HCT116 (cell line): ENCODE results near the gene TLE3. TPM values are rescaled to one million over a fixed set of nuclear protein-coding genes. Genes with fewer than 3 reads are reported as not detected.

ENCODE experiments used
- ATAC-seq: fragments of 200-7000 bp; cut with Tn5 transposase; 2 replicates; pipeline ENCODE4 v1.9.1; 2020; ENCODE audit warnings: mild to moderate bottlenecking, moderate library complexity
- BruUV-seq: library from RNA; stranded (reverse); fragments of 400-500 nt; replicated peaks from 2 replicates; lab custom pipeline; 2021; lab: Mats Ljungman, UMichigan
- CTCF ChIA-PET: fragments of 300-600 bp; sonication (Branson Sonifier 250); formaldehyde crosslinking; loops from one replicate; lab custom pipeline; 2021; ENCODE audit warnings: antibody characterized with exemption; lab: Charles Lee
- POLR2A ChIA-PET: fragments of 300-600, 350-600 bp; sonication (Branson Sonifier 250); formaldehyde crosslinking; loops from one replicate; lab custom pipeline; 2021; ENCODE audit warnings: antibody characterized with exemption; lab: Charles Lee
- RAD21 ChIA-PET, 2 experiments: fragments of 300-600 bp; sonication (Branson Sonifier 250); formaldehyde crosslinking; loops; one replicate each; lab custom pipeline; 2023; ENCODE audit warnings: low total read pairs in 2 of 2; ENCODE audit not compliant: uncharacterized antibody in 2 of 2, unreplicated experiment in 2 of 2, low non-redundant PET in 1 of 2; lab: Charles Lee
- DNase-seq: peaks from one replicate; pipeline ENCODE4 v3.0.0-alpha.2; 2010; ENCODE audit warnings: low read depth, low spot score
- H2AFZ ChIP-seq: fragments of 200-600 bp; shearing (Covaris generic), sonication (generic); 2 replicates; pipeline ENCODE4 v1.6.1; 2017; ENCODE audit warnings: low read depth, mixed run types, mixed read lengths, antibody characterized with exemption, low read length; ENCODE audit not compliant: poor library complexity, severe bottlenecking
- H3K27ac ChIP-seq: 2 replicates; pipeline ENCODE4 v1.5.1; 2012; ENCODE audit warnings: low read depth, low read length
- H3K27me3 ChIP-seq: fragments of 200-600 bp; sonication (generic); 2 replicates; pipeline ENCODE4 v1.6.1; 2016; ENCODE audit warnings: mixed run types, low read length, mixed read lengths; ENCODE audit not compliant: insufficient read depth
- H3K36me3 ChIP-seq, 2 experiments: fragments of 200-500 bp in 1 of 2; fragments of 200-600 bp in 1 of 2; sonication (Bioruptor generic) in 1 of 2; sonication (generic) in 1 of 2; 2 replicates each; pipeline versions ENCODE4 v1.5.1 to v1.6.1; 2014 to 2016; ENCODE audit warnings: low read length in 2 of 2, inconsistent platforms in 1 of 2, mixed read lengths in 1 of 2, mixed run types in 1 of 2; ENCODE audit not compliant: insufficient read depth in 2 of 2, control insufficient read depth in 1 of 2
- H3K4me1 ChIP-seq, 2 experiments: fragments of 200-600 bp in 1 of 2; sonication (generic) in 1 of 2; 2 replicates each; pipeline versions ENCODE4 v1.5.1 to v1.6.1; 2012 to 2017; ENCODE audit warnings: low read length in 2 of 2, inconsistent platforms in 1 of 2, mild to moderate bottlenecking in 1 of 2, mixed read lengths in 1 of 2, mixed run types in 1 of 2, moderate library complexity in 1 of 2; ENCODE audit not compliant: insufficient read depth in 2 of 2, control insufficient read depth in 1 of 2
- H3K4me2 ChIP-seq: fragments of 200-600 bp; sonication (generic); 2 replicates; pipeline ENCODE4 v1.6.1; 2017; ENCODE audit warnings: mixed run types, low read length, mixed read lengths
- H3K4me3 ChIP-seq, 2 experiments: fragments of 200-600 bp in 1 of 2; sonication (generic) in 1 of 2; replicated peaks in 1 of 2; 2 replicates each; pipeline ENCODE4 v1.5.1; 2011 to 2016; ENCODE audit warnings: low read length in 2 of 2, control low read depth in 1 of 2, low read depth in 1 of 2, mild to moderate bottlenecking in 1 of 2, mixed read lengths in 1 of 2, mixed run types in 1 of 2
- H3K79me2 ChIP-seq: fragments of 200-600 bp; sonication (generic); 2 replicates; pipeline ENCODE4 v1.6.1; 2017; ENCODE audit warnings: mild to moderate bottlenecking, mixed run types, low read length, moderate library complexity, mixed read lengths; ENCODE audit not compliant: insufficient read depth
- H3K9ac ChIP-seq: fragments of 200-600 bp; sonication (generic); 2 replicates; pipeline ENCODE4 v1.6.1; 2016; ENCODE audit warnings: low read length, mixed read lengths
- H3K9me2 ChIP-seq: fragments of 200-600 bp; sonication (generic), shearing (Covaris generic); 2 replicates; pipeline ENCODE4 v1.6.1; 2017; ENCODE audit warnings: mixed run types, mild to moderate bottlenecking, moderate library complexity; ENCODE audit not compliant: insufficient read depth
- H3K9me3 ChIP-seq, 2 experiments: fragments of 200-500 bp in 1 of 2; fragments of 200-600 bp in 1 of 2; sonication (Bioruptor generic) in 1 of 2; sonication (generic) in 1 of 2; 2 replicates each; pipeline ENCODE4 v1.6.1; 2014 to 2017; ENCODE audit warnings: low read length in 2 of 2, mixed read lengths in 2 of 2, inconsistent platforms in 1 of 2, low read depth in 1 of 2, mild to moderate bottlenecking in 1 of 2, mixed run types in 1 of 2, moderate library complexity in 1 of 2; ENCODE audit not compliant: control insufficient read depth in 1 of 2, insufficient read depth in 1 of 2
- H4K20me1 ChIP-seq: fragments of 200-600 bp; sonication (generic), shearing (Covaris generic); 2 replicates; pipeline ENCODE4 v1.6.1; 2017; ENCODE audit warnings: mixed run types, mild to moderate bottlenecking, moderate library complexity; ENCODE audit not compliant: insufficient read depth
- EGR1 ChIP-seq: IDR thresholded peaks from 2 replicates; pipeline ENCODE4 v1.6.1; 2012; ENCODE audit warnings: low read depth
- EZH2 ChIP-seq: fragments of 200-600 bp; sonication (generic); IDR thresholded peaks from 2 replicates; pipeline ENCODE4 v1.6.1; 2017; ENCODE audit warnings: antibody characterized with exemption, mixed run types
- EZH2phosphoT487 ChIP-seq: fragments of 200-600 bp; IDR thresholded peaks from 2 replicates; pipeline ENCODE4 v1.6.1; 2018; ENCODE audit warnings: antibody characterized with exemption, borderline replicate concordance
- RAD21 ChIP-seq: IDR thresholded peaks from 2 replicates; pipeline ENCODE4 v1.6.1; 2012; ENCODE audit warnings: low read depth, mild to moderate bottlenecking
- SRF ChIP-seq: IDR thresholded peaks from 2 replicates; pipeline ENCODE4 v1.6.1; 2012; ENCODE audit warnings: low read depth
- TCF7L2 ChIP-seq: IDR thresholded peaks from 2 replicates; pipeline ENCODE4 v1.7.0; 2011; ENCODE audit warnings: borderline replicate concordance, inconsistent platforms; ENCODE audit not compliant: insufficient read depth, insufficient read length; ENCODE audit errors: extremely low read depth
- YY1 ChIP-seq: IDR thresholded peaks from 2 replicates; pipeline ENCODE4 v1.6.1; 2011; ENCODE audit warnings: low read length, low read depth, moderate library complexity, mild to moderate bottlenecking; ENCODE audit not compliant: insufficient replicate concordance; ENCODE audit errors: extremely low read depth
- intact Hi-C: fragments of 100-400 bp; cut with micrococcal nuclease; formaldehyde crosslinking; loops from 2 replicates; pipeline ENCODE4 v1.10.0; 2022
- total RNA-seq: library from RNA; stranded (reverse); gene quantifications from one replicate; pipeline ENCODE4 v1.2.1, GENCODE V29; 2021; ENCODE audit not compliant: unreplicated experiment
- TF ChIP-seq, protein P1 (sequence below): IDR thresholded peaks from 2 replicates; pipeline ENCODE4 v1.6.1; 2012
- TF ChIP-seq, protein P2 (sequence below): IDR thresholded peaks from 2 replicates; pipeline ENCODE4 v1.6.1; 2012; ENCODE audit warnings: low read depth
- TF ChIP-seq, protein P3 (sequence below): IDR thresholded peaks from 2 replicates; pipeline ENCODE4 v1.6.1; 2011; ENCODE audit warnings: mild to moderate bottlenecking, low read length, moderate library complexity; ENCODE audit not compliant: insufficient replicate concordance; ENCODE audit errors: extremely low read depth

Gene TLE3
- total RNA-seq, 1 experiment from 2014 or later: 53.9 TPM

DNA sequence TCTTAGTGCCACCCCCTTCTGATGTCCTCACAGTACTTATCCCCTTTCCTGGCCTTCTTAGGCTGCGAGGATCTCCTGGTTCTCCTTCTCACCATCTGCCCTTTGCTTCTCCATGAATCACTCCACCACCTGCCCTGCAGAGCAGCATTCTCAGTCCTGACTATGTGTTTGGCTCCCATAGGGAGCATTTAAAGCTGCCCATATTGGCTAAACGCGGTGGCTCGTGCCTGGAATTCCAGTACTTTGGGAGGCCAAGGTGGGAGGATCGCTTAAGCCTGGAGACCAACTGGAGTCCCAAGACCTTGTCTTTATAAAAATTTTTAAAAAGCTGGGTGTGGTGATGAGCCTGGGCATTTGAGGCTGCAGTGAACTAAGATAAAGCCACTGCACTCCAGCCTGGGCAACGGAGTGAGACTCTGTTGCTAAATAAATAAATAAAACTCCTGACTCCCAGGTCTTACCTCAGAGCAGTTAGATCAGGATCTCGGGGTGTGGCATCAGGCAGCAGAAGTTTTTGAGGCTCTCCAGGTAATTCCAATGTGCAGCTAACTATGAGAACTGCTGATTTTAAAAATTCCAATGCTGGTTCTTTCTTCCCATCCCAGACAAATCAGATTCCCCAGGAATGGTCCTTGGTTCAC is 36.2 kb upstream of the TLE3 start (continued):
- TF ChIP-seq EZH2phosphoT487: no peak

DNA sequence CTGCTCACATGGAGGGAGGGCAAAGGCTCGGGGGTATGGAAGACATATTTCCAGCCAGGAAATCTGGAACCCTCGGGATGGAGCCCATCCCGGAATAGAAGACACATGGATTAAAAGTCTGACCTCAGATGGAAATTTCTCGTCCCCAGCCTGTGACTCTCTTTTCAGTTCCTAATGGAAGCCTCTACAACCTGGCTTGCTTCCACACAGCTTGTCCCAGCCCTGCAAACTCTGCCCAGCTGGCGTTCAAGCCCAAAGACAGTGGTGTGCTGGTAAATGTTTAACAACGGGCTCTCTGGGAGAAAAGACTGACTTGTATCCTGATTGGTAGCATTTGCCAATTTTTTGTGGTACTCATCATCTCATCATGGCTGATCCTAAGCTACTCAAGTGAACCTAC is 35.6 kb upstream of the TLE3 start:
- Histone ChIP-seq H3K4me1 (no peaks in the 10 kb centered on the region), H2AFZ (no peak overlapping the region), H3K9ac (no peak overlapping the region), H4K20me1 (no peaks in the 10 kb centered on the region), H3K27ac (no peak overlapping the region), H3K4me3 (no peak overlapping the region), H3K4me2 (no peak overlapping the region), H3K27me3 (peaks cover 4% of the 10 kb centered on the region; the same call in 1 of the 2 replicates), H3K36me3 (no peaks in the 10 kb centered on the region), H3K9me3 (no peaks in the 10 kb centered on the region), H3K79me2 (no peaks in the 10 kb centered on the region), H3K9me2 (no peaks in the 10 kb centered on the region)
- TF ChIP-seq SRF (no peak), YY1 (no peak), EGR1 (no peak), EZH2phosphoT487 (no peak), TCF7L2 (no peak)
- TF ChIP-seq, protein P1, sequence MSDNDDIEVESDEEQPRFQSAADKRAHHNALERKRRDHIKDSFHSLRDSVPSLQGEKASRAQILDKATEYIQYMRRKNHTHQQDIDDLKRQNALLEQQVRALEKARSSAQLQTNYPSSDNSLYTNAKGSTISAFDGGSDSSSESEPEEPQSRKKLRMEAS: no peak
- no peak for ATAC-seq
- CTCF ChIA-PET: no interaction called here
- no peak for DNase-seq
- no TSS peak for BruUV-seq
- RAD21 ChIA-PET: no interaction called here
- intact Hi-C loops: no loop called here
- POLR2A ChIA-PET: no interaction called here

DNA sequence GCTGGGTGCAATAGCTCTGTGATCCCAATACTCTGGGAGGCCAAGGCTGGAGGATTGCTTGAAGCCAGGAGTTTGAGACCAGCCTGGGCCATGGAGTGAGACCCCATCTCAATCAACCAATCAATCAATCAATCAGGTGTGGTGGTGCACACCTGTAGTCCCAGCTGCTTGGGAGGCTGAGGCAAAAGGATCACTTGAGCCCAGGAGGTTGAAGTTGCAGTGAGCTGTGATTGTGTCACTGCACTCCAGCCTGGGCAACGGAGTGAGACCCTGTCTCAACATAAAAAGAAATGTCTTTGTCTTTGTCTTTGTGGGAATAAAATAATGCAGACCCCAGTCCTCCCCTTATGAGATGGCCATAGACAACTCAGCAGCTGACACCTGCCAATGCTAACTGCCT is 34.9 kb upstream of the TLE3 start:
- no peak overlapping the region for H3K27ac ChIP-seq
- no peaks in the 10 kb centered on the region for H3K27me3 ChIP-seq
- ATAC-seq (no peak), DNase-seq (no peak)
- BruUV-seq: no TSS peak
- no peak overlapping the region for H3K9ac ChIP-seq
- CTCF ChIA-PET: no interaction called here
- no peaks in the 10 kb centered on the region for H3K9me2 ChIP-seq
- no peaks in the 10 kb centered on the region for H3K4me1 ChIP-seq
- RAD21 ChIA-PET: no interaction called here
- POLR2A ChIA-PET: no interaction called here
- H4K20me1 ChIP-seq: no peaks in the 10 kb centered on the region
- no peaks in the 10 kb centered on the region for H3K9me3 ChIP-seq
- intact Hi-C loops: no loop called here
- H2AFZ ChIP-seq: no peak overlapping the region
- H3K79me2 ChIP-seq: no peaks in the 10 kb centered on the region
- no peaks in the 10 kb centered on the region for H3K36me3 ChIP-seq
- no peak overlapping the region for H3K4me2 ChIP-seq
- no peak overlapping the region for H3K4me3 ChIP-seq
- TF ChIP-seq EZH2 (no peak), RAD21 (no peak)
- TF ChIP-seq, protein P2, sequence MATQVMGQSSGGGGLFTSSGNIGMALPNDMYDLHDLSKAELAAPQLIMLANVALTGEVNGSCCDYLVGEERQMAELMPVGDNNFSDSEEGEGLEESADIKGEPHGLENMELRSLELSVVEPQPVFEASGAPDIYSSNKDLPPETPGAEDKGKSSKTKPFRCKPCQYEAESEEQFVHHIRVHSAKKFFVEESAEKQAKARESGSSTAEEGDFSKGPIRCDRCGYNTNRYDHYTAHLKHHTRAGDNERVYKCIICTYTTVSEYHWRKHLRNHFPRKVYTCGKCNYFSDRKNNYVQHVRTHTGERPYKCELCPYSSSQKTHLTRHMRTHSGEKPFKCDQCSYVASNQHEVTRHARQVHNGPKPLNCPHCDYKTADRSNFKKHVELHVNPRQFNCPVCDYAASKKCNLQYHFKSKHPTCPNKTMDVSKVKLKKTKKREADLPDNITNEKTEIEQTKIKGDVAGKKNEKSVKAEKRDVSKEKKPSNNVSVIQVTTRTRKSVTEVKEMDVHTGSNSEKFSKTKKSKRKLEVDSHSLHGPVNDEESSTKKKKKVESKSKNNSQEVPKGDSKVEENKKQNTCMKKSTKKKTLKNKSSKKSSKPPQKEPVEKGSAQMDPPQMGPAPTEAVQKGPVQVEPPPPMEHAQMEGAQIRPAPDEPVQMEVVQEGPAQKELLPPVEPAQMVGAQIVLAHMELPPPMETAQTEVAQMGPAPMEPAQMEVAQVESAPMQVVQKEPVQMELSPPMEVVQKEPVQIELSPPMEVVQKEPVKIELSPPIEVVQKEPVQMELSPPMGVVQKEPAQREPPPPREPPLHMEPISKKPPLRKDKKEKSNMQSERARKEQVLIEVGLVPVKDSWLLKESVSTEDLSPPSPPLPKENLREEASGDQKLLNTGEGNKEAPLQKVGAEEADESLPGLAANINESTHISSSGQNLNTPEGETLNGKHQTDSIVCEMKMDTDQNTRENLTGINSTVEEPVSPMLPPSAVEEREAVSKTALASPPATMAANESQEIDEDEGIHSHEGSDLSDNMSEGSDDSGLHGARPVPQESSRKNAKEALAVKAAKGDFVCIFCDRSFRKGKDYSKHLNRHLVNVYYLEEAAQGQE: no peak
- TF ChIP-seq, protein P3, sequence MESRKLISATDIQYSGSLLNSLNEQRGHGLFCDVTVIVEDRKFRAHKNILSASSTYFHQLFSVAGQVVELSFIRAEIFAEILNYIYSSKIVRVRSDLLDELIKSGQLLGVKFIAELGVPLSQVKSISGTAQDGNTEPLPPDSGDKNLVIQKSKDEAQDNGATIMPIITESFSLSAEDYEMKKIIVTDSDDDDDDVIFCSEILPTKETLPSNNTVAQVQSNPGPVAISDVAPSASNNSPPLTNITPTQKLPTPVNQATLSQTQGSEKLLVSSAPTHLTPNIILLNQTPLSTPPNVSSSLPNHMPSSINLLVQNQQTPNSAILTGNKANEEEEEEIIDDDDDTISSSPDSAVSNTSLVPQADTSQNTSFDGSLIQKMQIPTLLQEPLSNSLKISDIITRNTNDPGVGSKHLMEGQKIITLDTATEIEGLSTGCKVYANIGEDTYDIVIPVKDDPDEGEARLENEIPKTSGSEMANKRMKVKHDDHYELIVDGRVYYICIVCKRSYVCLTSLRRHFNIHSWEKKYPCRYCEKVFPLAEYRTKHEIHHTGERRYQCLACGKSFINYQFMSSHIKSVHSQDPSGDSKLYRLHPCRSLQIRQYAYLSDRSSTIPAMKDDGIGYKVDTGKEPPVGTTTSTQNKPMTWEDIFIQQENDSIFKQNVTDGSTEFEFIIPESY: no peak
